Panc1 (cell line): ENCODE measurements around the gene SIK2. TPM values are rescaled to one million over a fixed set of nuclear protein-coding genes. Genes with fewer than 3 reads are reported as not detected.

ENCODE experiments used
- ATAC-seq: fragments of 200-7000 bp; cut with Tn5 transposase; 2 replicates; pipeline ENCODE4 v1.9.1; 2020; ENCODE audit warnings: mild to moderate bottlenecking, moderate library complexity
- BruUV-seq: library from RNA; stranded (reverse); fragments of 400-500 nt; replicated peaks from 2 replicates; lab custom pipeline; 2021; lab: Mats Ljungman, UMichigan
- CTCF ChIA-PET: fragments of 300-600 bp; sonication (Branson Sonifier 250); formaldehyde crosslinking; loops from one replicate; lab custom pipeline; 2022; ENCODE audit warnings: antibody characterized with exemption; lab: Charles Lee
- POLR2A ChIA-PET: fragments of 300-600 bp; sonication (Branson Sonifier 250); formaldehyde crosslinking; loops from one replicate; lab custom pipeline; 2022; ENCODE audit warnings: antibody characterized with exemption; lab: Charles Lee
- DNase-seq: peaks from one replicate; pipeline ENCODE4 v3.0.0-alpha.2; 2010; ENCODE audit warnings: low read depth, low spot score
- H3K27ac ChIP-seq: 2 replicates; pipeline ENCODE4 v1.5.1; 2011; ENCODE audit warnings: mild to moderate bottlenecking, low read length, inconsistent platforms
- H3K27me3 ChIP-seq: fragments of 200-500 bp; sonication (Bioruptor generic); 2 replicates; pipeline ENCODE4 v1.6.0; 2014; ENCODE audit warnings: low read length, inconsistent platforms; ENCODE audit not compliant: control insufficient read depth, insufficient read depth
- H3K36me3 ChIP-seq: fragments of 200-500 bp; sonication (Bioruptor generic); 2 replicates; pipeline ENCODE4 v1.5.1; 2014; ENCODE audit warnings: inconsistent platforms, mild to moderate bottlenecking, low read length, moderate library complexity; ENCODE audit not compliant: control insufficient read depth, insufficient read depth
- H3K4me1 ChIP-seq: 2 replicates; pipeline ENCODE4 v1.5.1; 2011; ENCODE audit warnings: inconsistent platforms, mild to moderate bottlenecking, low read length, moderate library complexity; ENCODE audit not compliant: control insufficient read depth, insufficient read depth
- H3K4me3 ChIP-seq, 2 experiments: 2 replicates each; pipeline ENCODE4 v1.5.1; 2011 to 2012; ENCODE audit warnings: low read depth in 2 of 2, low read length in 2 of 2, mild to moderate bottlenecking in 2 of 2, inconsistent platforms in 1 of 2, moderate library complexity in 1 of 2
- H3K9me3 ChIP-seq: fragments of 200-500 bp; sonication (Bioruptor generic); 2 replicates; pipeline ENCODE4 v1.5.1; 2014; ENCODE audit warnings: low read depth, mild to moderate bottlenecking, inconsistent platforms, low read length, moderate library complexity; ENCODE audit not compliant: control insufficient read depth, insufficient read depth
- CTCF ChIP-seq: fragments of 450-650 bp; IDR thresholded peaks from 2 replicates; pipeline ENCODE4 v1.5.1; 2017; ENCODE audit warnings: mild to moderate bottlenecking
- POLR2AphosphoS5 ChIP-seq: IDR thresholded peaks from 2 replicates; pipeline ENCODE4 v1.6.1; 2012; ENCODE audit warnings: mild to moderate bottlenecking, low read depth, low read length, moderate library complexity
- REST ChIP-seq, 2 experiments: IDR thresholded peaks; 2 replicates each; pipeline ENCODE4 v1.6.1; 2011 to 2012; ENCODE audit warnings: low read depth in 2 of 2, control low read depth in 1 of 2, low read length in 1 of 2, mild to moderate bottlenecking in 1 of 2, moderate library complexity in 1 of 2; ENCODE audit not compliant: insufficient read depth in 1 of 2
- SIN3A ChIP-seq: IDR thresholded peaks from 2 replicates; pipeline ENCODE4 v1.6.1; 2012; ENCODE audit warnings: low read depth, mild to moderate bottlenecking, low read length, moderate library complexity, borderline replicate concordance; ENCODE audit not compliant: insufficient read depth
- TCF7L2 ChIP-seq: IDR thresholded peaks from 2 replicates; pipeline ENCODE4 v1.6.1; 2011; ENCODE audit warnings: mild to moderate bottlenecking, low read depth, low read length, inconsistent platforms
- in situ Hi-C: cut with HindIII; loops from 2 replicates; pipeline ENCODE4 v1.10.0; 2016; ENCODE audit warnings: low sequenced_read_pairs, low pct_unique_long_range_greater_than_20kb
- intact Hi-C: fragments of 100-400 bp; cut with micrococcal nuclease; formaldehyde crosslinking; loops from one replicate; pipeline ENCODE4 v1.10.0; 2022; ENCODE audit not compliant: unreplicated experiment
- total RNA-seq: library from RNA; stranded (reverse); gene quantifications from one replicate; pipeline ENCODE4 v1.2.1, GENCODE V29; 2021; ENCODE audit not compliant: unreplicated experiment

The SIK2 gene
- total RNA-seq, 1 experiment from 2014 or later: 17.0 TPM

DNA sequence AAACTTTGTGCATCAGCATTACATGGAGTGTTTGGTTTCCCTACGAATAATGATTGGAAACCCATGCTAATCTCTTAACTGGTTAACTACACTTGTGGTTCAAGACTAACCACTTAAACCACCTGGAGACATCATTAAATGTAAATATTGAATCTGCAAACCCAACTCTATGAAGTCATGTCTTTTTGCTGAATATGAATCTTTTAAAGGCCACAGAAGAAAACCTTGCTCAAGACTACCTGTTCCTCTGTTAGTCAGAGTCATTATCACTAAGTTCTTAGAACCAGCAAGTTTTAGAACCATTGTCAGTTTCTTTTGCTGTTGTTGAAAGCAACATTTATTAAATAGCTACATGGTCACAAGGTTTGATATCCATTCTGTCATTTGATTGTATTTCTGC lies 70.7 kb downstream of the SIK2 start:
- intact Hi-C loops: no loop called here
- POLR2A ChIA-PET: no interaction called here

DNA sequence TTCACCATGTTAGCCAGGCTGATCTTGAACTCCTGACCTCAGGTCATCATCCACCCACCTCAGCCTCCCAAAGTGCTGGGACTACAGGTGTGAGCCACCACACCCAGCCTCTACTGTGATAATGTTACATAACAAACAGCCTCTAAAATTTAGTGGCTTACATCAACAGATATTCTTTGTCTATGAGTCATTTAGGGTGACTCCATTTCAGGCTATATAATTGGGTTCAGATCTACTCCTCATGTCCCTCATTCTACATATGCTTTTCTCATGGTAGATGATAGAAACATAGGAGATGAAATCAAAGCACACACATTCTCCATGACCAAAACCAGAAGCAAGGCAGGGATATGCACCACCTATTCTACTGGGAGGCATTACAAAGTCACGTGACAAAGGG lies 72.7 kb downstream of the SIK2 start:
- ChIA-PET POLR2A (interaction anchor here (0.6 kb wide), 1 partner anchor 30 kb away, joined by 4 read pairs; no protein-coding TSS in a partner anchor), CTCF (interaction anchor here (0.6 kb wide), 1 partner anchor 103 kb away, joined by 5 read pairs; no protein-coding TSS in a partner anchor)
- H3K36me3 ChIP-seq: no peaks in the 10 kb centered on the region
- no peaks in the 10 kb centered on the region for H3K9me3 ChIP-seq
- no peaks in the 10 kb centered on the region for H3K4me1 ChIP-seq
- in situ Hi-C loops: no loop called here
- no peak for DNase-seq
- ATAC-seq: no peak
- H3K27ac ChIP-seq: no peak overlapping the region
- intact Hi-C loops: no loop called here
- no peak for TF ChIP-seq POLR2AphosphoS5
- TF ChIP-seq SIN3A: no peak
- TF ChIP-seq CTCF: no peak
- H3K4me3 ChIP-seq: no peak overlapping the region
- H3K27me3 ChIP-seq: no peaks in the 10 kb centered on the region
- BruUV-seq: no TSS peak

More for the DNA sequence above, 70.7 kb downstream of the SIK2 start:
- no peak for TF ChIP-seq TCF7L2
- TF ChIP-seq REST (IDR thresholded peaks at IDR 0.05; ENCODE audit: insufficient read depth in 1 of 2, low read depth in 2 of 2, low read length in 1 of 2): no peak
- no peak for TF ChIP-seq CTCF
- TF ChIP-seq SIN3A: no peak
- TF ChIP-seq POLR2AphosphoS5: no peak
- Histone ChIP-seq H3K4me3 (no peak overlapping the region), H3K9me3 (no peaks in the 10 kb centered on the region), H3K36me3 (no peaks in the 10 kb centered on the region), H3K4me1 (no peaks in the 10 kb centered on the region), H3K27ac (no peak overlapping the region), H3K27me3 (no peaks in the 10 kb centered on the region)
- DNase-seq: no peak
- BruUV-seq: no TSS peak
- CTCF ChIA-PET: no interaction called here
- ATAC-seq: no peak
- in situ Hi-C loops: no loop called here
